Measurements from ENCODE around the gene EDIL3. TPM values are rescaled to one million over a fixed set of nuclear protein-coding genes. Genes with fewer than 3 reads are reported as not detected.

Gene EDIL3
- total RNA-seq, 2 donors from 2014 or later = 2.2 to 17.5 TPM

DNA sequence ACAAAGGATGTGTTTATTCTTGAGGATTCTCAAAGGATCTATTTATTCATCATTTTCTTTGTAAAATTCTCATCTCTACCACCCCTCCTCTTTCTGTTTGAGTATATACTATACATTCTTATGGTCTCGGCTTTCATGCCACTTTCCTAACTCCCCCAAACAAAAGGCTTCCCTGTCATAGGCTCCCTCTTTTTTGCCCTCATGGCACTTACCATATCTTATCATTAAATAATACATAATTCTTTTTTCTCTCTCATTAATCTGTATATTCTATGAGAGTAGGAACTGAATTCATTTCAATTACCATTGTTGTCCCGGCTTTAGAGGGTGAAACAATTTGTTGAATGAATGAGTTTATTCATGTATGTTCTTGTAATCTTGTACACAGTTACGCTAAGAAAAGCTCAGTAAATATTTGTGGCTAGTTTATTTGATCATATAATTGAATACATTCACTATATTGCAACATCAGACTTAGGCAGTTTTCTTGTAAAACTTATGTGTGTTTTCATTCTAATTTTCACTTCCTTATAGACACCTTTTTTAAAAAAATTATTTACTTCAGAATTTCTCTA, 254.6 kb downstream of the EDIL3 start:
- TF ChIP-seq, protein P1, sequence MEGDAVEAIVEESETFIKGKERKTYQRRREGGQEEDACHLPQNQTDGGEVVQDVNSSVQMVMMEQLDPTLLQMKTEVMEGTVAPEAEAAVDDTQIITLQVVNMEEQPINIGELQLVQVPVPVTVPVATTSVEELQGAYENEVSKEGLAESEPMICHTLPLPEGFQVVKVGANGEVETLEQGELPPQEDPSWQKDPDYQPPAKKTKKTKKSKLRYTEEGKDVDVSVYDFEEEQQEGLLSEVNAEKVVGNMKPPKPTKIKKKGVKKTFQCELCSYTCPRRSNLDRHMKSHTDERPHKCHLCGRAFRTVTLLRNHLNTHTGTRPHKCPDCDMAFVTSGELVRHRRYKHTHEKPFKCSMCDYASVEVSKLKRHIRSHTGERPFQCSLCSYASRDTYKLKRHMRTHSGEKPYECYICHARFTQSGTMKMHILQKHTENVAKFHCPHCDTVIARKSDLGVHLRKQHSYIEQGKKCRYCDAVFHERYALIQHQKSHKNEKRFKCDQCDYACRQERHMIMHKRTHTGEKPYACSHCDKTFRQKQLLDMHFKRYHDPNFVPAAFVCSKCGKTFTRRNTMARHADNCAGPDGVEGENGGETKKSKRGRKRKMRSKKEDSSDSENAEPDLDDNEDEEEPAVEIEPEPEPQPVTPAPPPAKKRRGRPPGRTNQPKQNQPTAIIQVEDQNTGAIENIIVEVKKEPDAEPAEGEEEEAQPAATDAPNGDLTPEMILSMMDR (conservative IDR thresholded peaks at IDR 0.05) = no peak
- H3K36me3 Mint-ChIP-seq (ENCODE audit: low read depth) = no peaks in the 10 kb centered on the region
- Histone ChIP-seq H3K9ac (ENCODE audit: extremely low read depth, low read length, poor library complexity, severe bottlenecking) (no peak overlapping the region), H3K27ac (ENCODE audit: low read depth, low read length) (no peak overlapping the region), H3K4me1 (ENCODE audit: control insufficient read depth, insufficient read depth, low read length) (no peaks in the 10 kb centered on the region), H3K4me3 (ENCODE audit: low read length) (no peak overlapping the region), H3K9me3 (ENCODE audit: control insufficient read depth, low read length) (no peaks in the 10 kb centered on the region), H3K36me3 (ENCODE audit: control insufficient read depth, insufficient read depth, low read length) (no peaks in the 10 kb centered on the region), H3K27me3 (ENCODE audit: control insufficient read depth, insufficient read depth, low read length, poor library complexity, severe bottlenecking) (no peaks in the 10 kb centered on the region)
- peaks cover 6% of the 10 kb centered on the region for H3K4me1 Mint-ChIP-seq
- no peak for DNase-seq
- no peaks in the 10 kb centered on the region for H3K9me3 Mint-ChIP-seq
- 67 to 91% methylated on average over 1 to 2 of the region's 3 CpGs for WGBS, 2 experiments (ENCODE audit: insufficient coverage in 1 of 2, insufficient read length in 1 of 2)
- no peaks in the 10 kb centered on the region for H3K27me3 Mint-ChIP-seq (ENCODE audit: insufficient read depth)
- H3K27ac Mint-ChIP-seq = no peak overlapping the region
- no peak overlapping the region for H3K4me3 Mint-ChIP-seq

DNA sequence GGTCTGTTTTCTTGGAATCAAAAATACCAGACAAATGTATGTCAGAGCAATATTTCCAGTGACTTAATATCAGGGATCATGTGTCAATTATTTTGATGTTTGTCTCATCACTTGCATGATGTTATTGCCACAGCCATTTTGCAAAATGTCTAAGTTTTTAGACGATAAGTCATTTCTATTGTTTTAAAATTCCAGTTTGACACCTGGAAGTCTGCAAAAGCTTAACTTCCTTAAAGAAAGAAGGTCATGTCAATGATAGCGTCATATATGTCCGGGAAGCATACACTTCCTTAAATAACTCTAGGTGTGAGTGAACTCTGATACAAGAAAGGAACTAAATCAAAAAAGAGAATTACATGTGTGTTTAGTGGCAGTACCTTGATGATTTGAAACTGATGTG, 259.5 kb downstream of the EDIL3 start:
- Histone ChIP-seq H3K36me3 (ENCODE audit: control insufficient read depth, insufficient read depth, low read length) (no peaks in the 10 kb centered on the region), H3K9me3 (ENCODE audit: control insufficient read depth, low read length) (no peaks in the 10 kb centered on the region), H3K4me1 (ENCODE audit: control insufficient read depth, insufficient read depth, low read length) (no peaks in the 10 kb centered on the region), H3K9ac (ENCODE audit: extremely low read depth, low read length, poor library complexity, severe bottlenecking) (no peak overlapping the region), H3K27ac (ENCODE audit: low read depth, low read length) (no peak overlapping the region), H3K4me3 (ENCODE audit: low read length) (no peak overlapping the region), H3K27me3 (ENCODE audit: control insufficient read depth, insufficient read depth, low read length, poor library complexity, severe bottlenecking) (no peaks in the 10 kb centered on the region)
- TF ChIP-seq, protein P1 (conservative IDR thresholded peaks at IDR 0.05) = no peak
- Mint-ChIP-seq H3K9me3 (no peaks in the 10 kb centered on the region), H3K27me3 (ENCODE audit: insufficient read depth) (no peaks in the 10 kb centered on the region), H3K4me1 (peaks cover 4% of the 10 kb centered on the region), H3K36me3 (ENCODE audit: low read depth) (no peaks in the 10 kb centered on the region), H3K27ac (no peak overlapping the region), H3K4me3 (no peak overlapping the region)
- 94 to 100% methylated on average over 3 of the region's 3 CpGs for WGBS, 2 experiments (ENCODE audit: insufficient coverage in 1 of 2, insufficient read length in 1 of 2)
- DNase-seq = no peak

DNA sequence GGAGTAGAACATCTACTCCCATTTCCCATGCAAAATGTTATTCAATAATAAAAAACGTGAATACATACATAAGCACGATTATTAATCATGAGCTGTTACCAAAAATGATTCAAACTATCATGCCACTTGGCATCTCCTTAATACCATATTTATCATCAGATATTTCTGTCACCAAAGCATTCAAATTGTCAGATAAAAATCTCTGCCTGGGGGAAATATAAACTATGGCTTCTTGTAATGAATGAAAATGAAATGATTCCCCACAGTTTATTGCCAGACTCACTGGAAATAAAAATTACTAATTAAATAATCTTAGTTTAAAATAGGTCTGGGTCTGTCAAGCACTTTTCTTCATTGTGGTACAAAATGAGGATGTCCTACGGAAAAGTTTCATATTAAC, 265.4 kb downstream of the EDIL3 start:
- DNase-seq = no peak
- WGBS, 2 experiments (ENCODE audit: insufficient coverage in 1 of 2, insufficient read length in 1 of 2) = 88 to 100% methylated on average over 2 to 3 of the region's 3 CpGs

More for the DNA sequence above, 265.4 kb downstream of the EDIL3 start:
- H3K27ac Mint-ChIP-seq = no peak overlapping the region
- no peaks in the 10 kb centered on the region for H3K27me3 Mint-ChIP-seq (ENCODE audit: insufficient read depth)
- H3K36me3 Mint-ChIP-seq (ENCODE audit: low read depth) = no peaks in the 10 kb centered on the region
- Histone ChIP-seq H3K36me3 (ENCODE audit: control insufficient read depth, insufficient read depth, low read length) (no peaks in the 10 kb centered on the region), H3K4me3 (ENCODE audit: low read length) (no peak overlapping the region), H3K27ac (ENCODE audit: low read depth, low read length) (no peak overlapping the region), H3K4me1 (ENCODE audit: control insufficient read depth, insufficient read depth, low read length) (peaks cover 5% of the 10 kb centered on the region), H3K9me3 (ENCODE audit: control insufficient read depth, low read length) (no peaks in the 10 kb centered on the region), H3K9ac (ENCODE audit: extremely low read depth, low read length, poor library complexity, severe bottlenecking) (no peak overlapping the region), H3K27me3 (ENCODE audit: control insufficient read depth, insufficient read depth, low read length, poor library complexity, severe bottlenecking) (no peaks in the 10 kb centered on the region)
- peaks cover 8% of the 10 kb centered on the region for H3K4me1 Mint-ChIP-seq
- TF ChIP-seq, protein P1 (conservative IDR thresholded peaks at IDR 0.05) = no peak
- H3K4me3 Mint-ChIP-seq = no peak overlapping the region
- H3K9me3 Mint-ChIP-seq = no peaks in the 10 kb centered on the region

Data from endodermal cell (in vitro differentiated cells).